Measurements from ENCODE around the gene ARID3C.

DNA sequence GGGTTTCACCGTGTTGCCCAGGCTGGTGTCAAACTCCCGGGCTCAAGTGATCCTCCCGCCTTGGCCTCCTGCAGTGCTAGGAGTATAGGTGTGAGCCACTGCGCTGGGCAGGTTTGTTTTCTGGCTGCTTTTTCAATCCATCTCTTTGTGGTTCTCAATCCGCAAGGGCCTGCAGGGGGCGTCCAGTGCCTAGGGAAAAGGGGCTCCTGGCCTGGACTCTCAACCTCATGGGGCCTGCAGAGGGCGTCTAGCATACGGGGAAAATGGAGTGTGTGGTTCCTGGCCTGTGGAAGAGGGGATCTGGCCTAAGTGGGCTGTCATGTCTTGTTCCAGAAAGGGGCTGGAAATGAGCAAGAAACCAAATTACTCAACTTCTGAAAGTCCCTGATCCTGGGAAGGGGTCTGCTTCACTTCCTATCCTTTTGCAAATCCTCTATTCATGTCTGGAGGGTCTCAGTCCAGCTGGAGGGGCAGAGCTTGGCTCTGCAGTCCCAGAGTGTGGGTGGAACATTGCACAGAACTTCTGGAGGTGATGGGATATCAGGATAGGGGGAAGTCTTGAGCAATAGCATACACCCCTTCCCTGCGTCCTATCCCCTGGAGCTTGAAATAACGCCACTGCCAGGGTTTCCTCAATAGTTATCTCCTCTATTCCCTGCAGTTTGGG lies 46.3 kb upstream of the ARID3C start:
- TF ChIP-seq GATA3 (IDR thresholded peaks at IDR 0.05; ENCODE audit: low read depth, low read length) (no peak), GATA2 (IDR thresholded peaks at IDR 0.05; ENCODE audit: low read depth, low read length) (no peak)

Data from SH-SY5Y (cell line).